HG03442 (cell line): ENCODE results near the gene CCDC32.

Experiments used
- ATAC-seq: cut with Tn5 transposase; IDR thresholded peaks from one replicate; pipeline ENCODE4 v1.9.1; 2021; ENCODE audit warnings: mild to moderate bottlenecking, moderate library complexity; ENCODE audit not compliant: unreplicated experiment

Gene CCDC32

GRCh38 chr15:40513609-40514008 is 51.2 kb downstream of the CCDC32 start:
- ATAC-seq, result no peak

- ATAC-seq, result no peak
Measured at GRCh38 chr15:40512440-40512839, 52.4 kb downstream of the CCDC32 start.

GRCh38 chr15:40511472-40512133 is 53.2 kb downstream of the CCDC32 start:
- peak; percentile 45 for ATAC-seq

GRCh38 chr15:40511093-40511471 is 53.8 kb downstream of the CCDC32 start:
- peak; percentile 19 for ATAC-seq

- no peak for ATAC-seq
Measured at GRCh38 chr15:40510201-40510600, 54.6 kb downstream of the CCDC32 start.

- no peak for ATAC-seq
Measured at GRCh38 chr15:40508216-40508615, 56.6 kb downstream of the CCDC32 start.

- ATAC-seq, result peak; percentile 46
Measured at GRCh38 chr15:40506964-40507571, 57.8 kb downstream of the CCDC32 start.
